Thoracic aorta (tissue), 2 donors: ENCODE results near the gene FSCN2. TPM values are rescaled to one million over a fixed set of nuclear protein-coding genes. Genes with fewer than 3 reads are reported as not detected.

Experiments used
- ATAC-seq: fragments of 150-250 bp; one replicate; pipeline ENCODE4 v1.8.0; 2017; ENCODE audit warnings: low read depth; ENCODE audit not compliant: insufficient number of reproducible peaks, low FRiP score
- DNase-seq: peaks from one replicate; pipeline ENCODE4 v3.0.0-alpha.2; 2020; ENCODE audit warnings: low spot score
- H3K27ac ChIP-seq, 2 donors: fragments of 200-600 bp; sonication (generic); 1 replicate in 1 of 2; 2 replicates in 1 of 2; pipeline ENCODE4 v1.5.1; 2016; ENCODE audit warnings: mild to moderate bottlenecking in 2 of 2, moderate library complexity in 2 of 2
- H3K27me3 ChIP-seq: fragments of 200-600 bp; sonication (generic); replicated peaks from 2 replicates; pipeline ENCODE4 v1.6.0; 2016; ENCODE audit warnings: mild to moderate bottlenecking; ENCODE audit not compliant: insufficient read depth
- H3K36me3 ChIP-seq: fragments of 200-600 bp; sonication (generic); one replicate; pipeline ENCODE4 v1.5.1; 2016
- H3K4me1 ChIP-seq, 2 donors: fragments of 200-600 bp; sonication (generic); 1 replicate in 1 of 2; 2 replicates in 1 of 2; pipeline versions ENCODE4 v1.5.1 to v1.6.0; 2016; ENCODE audit warnings: low read depth in 2 of 2, mild to moderate bottlenecking in 1 of 2; ENCODE audit not compliant: control insufficient read depth in 1 of 2
- H3K4me3 ChIP-seq: fragments of 200-600 bp; sonication (generic); 2 replicates; pipeline ENCODE4 v1.5.1; 2016; ENCODE audit warnings: mild to moderate bottlenecking
- H3K9me3 ChIP-seq: fragments of 200-600 bp; sonication (generic); 2 replicates; pipeline ENCODE4 v1.5.1; 2016
- CTCF ChIP-seq: fragments of 200-600 bp; sonication (generic); IDR thresholded peaks from one replicate; pipeline ENCODE4 v1.5.1; 2019; ENCODE audit warnings: antibody characterized with exemption
- total RNA-seq, 2 donors: library from RNA; depleted of rRNA; stranded (reverse); fragments of >200 nt; gene quantifications; one replicate each; pipeline versions ENCODE4 v1.1.0 to v1.2.3, GENCODE V29; 2016

The FSCN2 gene
- total RNA-seq, 2 donors from 2014 or later: 4.2 to 9.2 TPM

- H3K4me1 ChIP-seq: peaks cover 23 to 30% of the 10 kb centered on the region in 2 donors
- peak overlapping the region; percentile 71 to 83 for H3K27ac ChIP-seq
- no peaks in the 10 kb centered on the region for H3K27me3 ChIP-seq
- peak overlapping the region; percentile 12 for H3K4me3 ChIP-seq
- TF ChIP-seq CTCF: no peak
- DNase-seq (no peak), ATAC-seq (no peak)
- no peaks in the 10 kb centered on the region for H3K9me3 ChIP-seq
- peaks cover 5% of the 10 kb centered on the region for H3K36me3 ChIP-seq
Measured at GRCh38 chr17:81576621-81577277, 48.6 kb downstream of the FSCN2 start.

- peak overlapping the region; percentile 12 for H3K4me3 ChIP-seq
Measured at GRCh38 chr17:81577278-81578000, 49.3 kb downstream of the FSCN2 start.

GRCh38 chr17:81578038-81578441 lies 49.9 kb downstream of the FSCN2 start:
- H3K27me3 ChIP-seq: no peaks in the 10 kb centered on the region
- no peak for TF ChIP-seq CTCF
- DNase-seq (no peak), ATAC-seq (no peak)
- H3K9me3 ChIP-seq: no peaks in the 10 kb centered on the region
- H3K4me3 ChIP-seq: no peak overlapping the region
- peaks cover 23 to 30% of the 10 kb centered on the region in 2 donors for H3K4me1 ChIP-seq
- peaks cover 11% of the 10 kb centered on the region for H3K36me3 ChIP-seq
- H3K27ac ChIP-seq: peak overlapping the region; percentile 71 to 83

More at GRCh38 chr17:81577278-81578000, 49.3 kb downstream of the FSCN2 start:
- H3K9me3 ChIP-seq: no peaks in the 10 kb centered on the region
- H3K36me3 ChIP-seq: peaks cover 11% of the 10 kb centered on the region
- no peaks in the 10 kb centered on the region for H3K27me3 ChIP-seq
- DNase-seq (no peak), ATAC-seq (no peak)
- TF ChIP-seq CTCF: no peak
- H3K4me1 ChIP-seq: peaks cover 23 to 30% of the 10 kb centered on the region in 2 donors
- H3K27ac ChIP-seq: peak overlapping the region; percentile 71 to 83

GRCh38 chr17:81578561-81579225 lies 50.5 kb downstream of the FSCN2 start:
- Histone ChIP-seq H3K27me3 (no peaks in the 10 kb centered on the region), H3K9me3 (no peaks in the 10 kb centered on the region), H3K36me3 (peaks cover 15% of the 10 kb centered on the region), H3K27ac (peak overlapping the region; percentile 71 to 83), H3K4me3 (no peak overlapping the region), H3K4me1 (peaks cover 23 to 30% of the 10 kb centered on the region in 2 donors)
- ATAC-seq (no peak), DNase-seq (no peak)
- no peak for TF ChIP-seq CTCF

GRCh38 chr17:81579298-81579697 lies 51.1 kb downstream of the FSCN2 start:
- TF ChIP-seq CTCF: no peak
- Histone ChIP-seq H3K27ac (no peak overlapping the region), H3K9me3 (no peaks in the 10 kb centered on the region), H3K4me1 (peaks cover 23 to 30% of the 10 kb centered on the region in 2 donors), H3K36me3 (peaks cover 15% of the 10 kb centered on the region), H3K27me3 (no peaks in the 10 kb centered on the region), H3K4me3 (no peak overlapping the region)
- ATAC-seq: no peak
- DNase-seq: no peak
